Amniotic epithelial cell (primary cell): Measurements from ENCODE around the gene NPM1.
A peak's percentile ranks its signal among the peaks of the same experiment; 100 is the strongest.
"Not testable (repeated sequence)": the region's sequence is repeated elsewhere in the genome, so short reads cannot be mapped to it uniquely, and the experiment has no call there.

ENCODE experiments used
- DNase-seq: peaks from one replicate; pipeline ENCODE4 v3.0.0-alpha.2; 2010; ENCODE audit warnings: low read depth

Gene NPM1

DNA sequence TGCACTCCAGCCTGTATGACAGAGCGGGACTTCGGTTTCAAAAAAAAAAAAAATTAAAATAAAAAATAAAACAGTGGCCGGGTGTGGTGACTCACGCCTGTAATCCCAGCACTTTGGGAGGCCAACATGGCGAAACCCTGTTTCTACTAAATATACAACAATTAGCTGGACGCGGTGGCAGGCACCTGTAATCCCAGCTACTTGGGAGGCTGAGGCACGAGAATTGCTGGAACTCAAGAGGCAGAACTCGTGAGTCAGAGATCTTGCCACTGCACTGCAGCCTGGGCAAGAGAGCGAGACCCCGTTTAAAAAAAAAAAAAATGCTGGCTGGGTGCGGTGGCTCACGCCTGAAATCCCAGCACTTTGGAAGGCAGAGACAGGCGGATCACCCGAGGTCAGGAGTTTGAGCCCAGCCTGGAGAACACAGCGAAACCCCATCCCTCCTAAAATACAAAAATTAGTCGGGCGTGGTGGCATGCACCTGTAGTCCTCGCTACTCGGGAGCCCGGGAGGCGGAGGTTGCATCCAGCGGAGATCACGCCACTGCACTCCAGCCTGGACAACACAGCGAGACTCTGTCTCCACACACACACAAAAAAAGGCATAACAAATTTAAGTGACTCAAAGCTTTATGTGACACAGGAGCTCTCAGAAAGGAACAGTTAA is 1.5 kb upstream of the NPM1 start:
- no peak for DNase-seq

DNA sequence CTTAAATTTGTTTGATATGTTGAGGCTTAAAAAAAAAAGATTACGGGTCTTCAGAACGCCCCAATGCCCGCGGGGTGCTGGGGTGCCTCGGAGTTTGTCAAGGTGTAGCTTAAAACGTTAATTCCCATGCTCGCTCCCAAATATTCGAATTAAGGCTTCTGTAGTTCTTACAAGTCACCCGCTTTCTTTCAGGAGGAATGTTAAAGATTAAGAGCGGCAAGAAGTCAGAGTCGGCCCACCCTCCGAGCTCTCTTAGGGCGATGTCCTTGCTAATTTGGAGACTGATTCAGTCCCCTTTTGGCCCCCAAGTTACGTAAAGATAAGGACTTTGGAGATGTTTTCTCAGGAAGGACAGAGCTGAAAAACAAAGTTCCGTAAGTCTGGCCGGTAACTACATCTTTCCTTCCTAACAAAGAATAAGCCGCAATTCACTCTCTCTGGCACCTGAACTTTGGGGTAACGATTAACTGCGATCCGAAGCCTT is 746 bp upstream of the NPM1 start:
- no peak for DNase-seq

DNA sequence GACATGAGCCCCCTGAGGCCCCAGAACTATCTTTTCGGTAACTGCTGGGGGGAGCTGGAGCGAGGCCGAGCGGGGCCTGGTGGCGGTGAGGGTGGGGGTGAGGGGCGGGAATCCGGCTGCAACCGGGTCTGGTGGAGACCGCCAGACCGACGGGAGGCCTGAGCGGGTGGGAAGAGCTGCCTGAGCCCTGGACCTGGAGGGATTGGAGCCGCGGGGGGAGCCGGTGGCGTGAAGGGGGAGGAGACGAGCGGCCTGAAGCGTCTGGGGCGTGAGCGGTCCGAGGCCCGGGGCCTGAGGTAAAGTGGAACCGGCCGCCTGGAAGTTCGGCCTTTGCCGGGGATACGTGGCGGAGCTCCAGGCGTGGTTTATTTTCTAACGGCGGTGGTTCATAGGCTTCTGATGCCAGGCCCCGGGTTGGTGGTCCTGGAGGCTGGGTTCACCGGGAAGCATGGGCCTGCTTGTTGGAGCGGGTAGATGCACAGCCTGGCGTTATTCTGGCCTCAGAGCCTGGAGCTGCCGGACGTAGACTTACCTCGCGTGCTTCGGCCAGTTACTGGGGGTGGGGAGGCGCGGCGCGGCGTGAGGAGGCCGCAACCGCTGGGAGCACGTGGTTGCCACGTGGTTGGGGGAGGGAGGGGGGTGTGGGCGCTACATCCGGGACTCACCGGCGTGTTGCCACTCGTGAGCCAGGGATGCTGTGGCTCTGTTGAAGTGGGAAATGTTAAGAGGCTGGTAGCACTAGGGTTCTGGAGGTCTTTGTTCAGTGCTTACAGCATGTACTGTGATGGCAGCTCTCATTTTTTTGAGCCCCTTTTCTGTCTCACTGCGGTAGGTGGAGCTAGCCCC is 544 bp downstream of the NPM1 start:
- peak; percentile 73 for DNase-seq

- DNase-seq, result no peak
Observed at GRCh38 chr5:171388816-171389168, 1.1 kb downstream of the NPM1 start.

DNA sequence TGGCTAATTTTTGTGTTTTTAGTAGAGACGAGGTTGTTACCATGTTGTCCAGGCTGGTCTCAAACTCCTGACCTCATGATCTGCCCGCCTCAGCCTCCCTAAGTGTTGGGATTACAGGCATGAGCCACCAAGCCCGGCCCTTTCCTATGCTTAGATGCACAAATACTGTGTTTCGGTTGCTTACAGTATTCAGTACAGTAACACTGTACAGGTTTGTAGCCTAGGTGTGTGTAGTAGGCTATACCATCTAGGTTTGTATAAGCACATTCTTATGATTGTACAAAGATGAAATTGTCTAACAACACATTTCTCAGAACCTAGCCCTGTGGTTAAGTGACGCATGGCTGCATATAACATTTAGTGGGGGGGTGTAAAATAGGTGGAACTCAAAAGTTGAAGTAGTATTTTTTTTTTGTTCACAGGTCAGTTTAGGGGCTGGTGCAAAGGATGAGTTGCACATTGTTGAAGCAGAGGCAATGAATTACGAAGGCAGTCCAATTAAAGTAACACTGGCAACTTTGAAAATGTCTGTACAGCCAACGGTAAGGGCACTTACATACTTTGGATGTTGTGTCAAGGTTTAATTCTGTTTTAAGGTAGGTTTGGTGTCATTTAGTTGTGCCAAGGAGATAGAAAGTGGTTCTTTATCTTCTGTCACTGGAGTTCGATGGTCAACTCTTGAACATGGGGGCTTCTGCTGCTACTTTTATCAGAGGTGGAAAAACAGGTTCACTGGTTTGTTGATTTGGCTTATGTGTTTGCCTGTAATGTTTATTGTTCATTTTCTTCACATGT is 3.4 kb downstream of the NPM1 start:
- DNase-seq, result peak; percentile 31

DNA sequence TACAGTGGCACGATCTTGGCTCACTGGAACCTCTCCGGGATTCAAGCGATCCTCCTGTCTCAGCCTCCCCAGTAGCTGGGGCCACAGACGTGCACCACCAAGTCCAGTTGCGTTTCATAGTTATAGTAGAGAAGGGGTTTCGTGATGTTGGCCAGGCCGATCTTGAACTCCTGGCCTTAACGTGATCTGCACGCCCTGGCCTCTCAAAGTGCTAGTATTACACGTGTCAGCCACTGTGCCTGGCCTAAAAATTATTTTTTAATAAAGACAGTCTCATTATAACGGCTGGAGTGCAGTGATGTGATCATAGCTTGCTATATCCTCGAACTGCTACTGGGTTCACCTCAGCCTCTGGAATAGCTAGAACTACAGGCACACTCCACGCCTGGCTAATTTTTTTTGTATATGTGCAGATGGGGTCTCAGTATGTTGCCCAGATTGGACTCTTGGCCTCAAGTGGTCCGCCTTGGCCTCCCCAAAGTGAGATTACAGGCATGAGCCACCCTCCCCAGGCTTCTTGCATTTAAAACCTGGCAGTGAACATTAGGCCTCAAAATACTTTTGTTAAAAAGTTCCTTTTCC is 4.4 kb downstream of the NPM1 start:
- DNase-seq, result no peak

- no peak for DNase-seq
Observed at GRCh38 chr5:171392585-171393159, 5.0 kb downstream of the NPM1 start.

DNA sequence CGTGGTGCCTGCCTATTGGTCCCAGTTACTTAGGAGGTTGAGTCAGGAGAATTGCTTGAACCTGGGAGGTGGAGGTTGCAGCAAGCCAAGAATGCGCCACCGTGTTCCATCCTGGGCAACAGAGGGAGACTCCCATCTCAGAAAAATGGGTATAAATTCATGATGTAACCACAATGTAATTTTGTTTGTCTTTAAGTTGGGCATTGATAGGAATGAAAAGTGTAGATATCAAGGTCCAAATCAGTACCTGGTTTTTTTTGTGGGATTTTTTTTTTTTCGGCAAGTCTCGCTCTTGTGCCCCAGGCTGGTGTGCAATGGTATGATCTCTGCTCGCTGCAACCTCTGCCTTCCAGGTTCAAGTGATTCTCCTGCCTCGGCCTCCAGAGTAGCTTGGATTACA is 7.4 kb downstream of the NPM1 start:
- no peak for DNase-seq

GRCh38 chr5:171396583-171396982 is 8.9 kb downstream of the NPM1 start:
- DNase-seq, result not testable (repeated sequence)

DNA sequence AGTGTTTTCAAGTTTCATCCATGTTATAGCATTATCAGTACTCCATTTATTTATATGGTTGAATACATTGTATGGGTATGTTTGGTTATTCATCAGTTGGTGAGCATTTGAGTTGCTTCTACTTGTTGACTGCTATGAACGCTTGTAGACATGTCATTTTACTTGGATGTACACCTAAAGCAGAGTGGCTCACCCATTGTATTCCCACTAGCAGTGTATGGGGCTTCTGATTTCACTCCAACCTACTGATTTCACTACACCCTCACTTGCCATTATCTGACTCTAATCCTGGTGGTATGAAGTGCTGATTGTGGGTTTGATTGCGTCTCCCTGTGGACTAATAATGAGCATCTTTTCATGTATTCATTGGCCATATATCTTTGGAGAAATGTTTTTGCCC is 9.5 kb downstream of the NPM1 start:
- no peak for DNase-seq

- no peak for DNase-seq
Observed at GRCh38 chr5:171397599-171397998, 9.9 kb downstream of the NPM1 start.

DNA sequence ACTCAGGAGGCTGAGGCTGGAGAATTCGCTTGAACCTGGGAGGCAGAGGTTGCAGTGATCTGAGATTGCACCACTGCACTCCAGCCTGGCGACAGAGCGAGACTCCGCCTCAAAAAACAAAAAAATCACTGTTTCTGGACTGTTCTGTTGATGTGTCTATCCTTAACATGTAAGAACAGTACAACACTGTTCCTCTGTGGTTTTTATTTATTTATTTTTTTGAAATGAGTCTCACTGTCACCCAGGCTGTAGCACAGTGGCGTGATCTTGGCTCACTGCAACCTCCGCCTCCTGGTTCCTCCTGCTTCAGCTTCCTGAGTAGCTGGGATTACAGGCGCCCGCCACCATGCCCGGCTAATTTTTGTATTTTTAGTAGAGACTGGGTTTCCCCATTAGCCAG is 11.0 kb downstream of the NPM1 start:
- not testable (repeated sequence) for DNase-seq

DNA sequence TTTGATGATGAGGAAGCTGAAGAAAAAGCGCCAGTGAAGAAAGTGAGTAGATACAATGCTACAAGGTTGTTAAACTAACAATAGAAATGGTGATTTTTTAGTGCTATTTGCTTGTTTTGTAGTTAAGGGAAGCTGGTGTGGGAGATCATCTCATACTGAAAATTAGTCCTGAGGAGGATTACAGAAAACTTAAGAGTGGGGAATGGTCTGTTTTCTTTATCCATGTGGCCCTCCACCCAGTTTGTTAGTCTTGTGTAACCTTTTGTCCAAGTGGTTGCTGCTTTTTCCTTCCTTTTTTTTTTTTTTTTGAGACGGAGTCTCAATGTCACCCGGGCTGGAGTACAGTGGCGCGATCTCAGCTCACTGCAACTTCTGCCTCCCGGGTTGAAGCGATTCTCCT is 12.5 kb downstream of the NPM1 start:
- no peak for DNase-seq

- DNase-seq, result no peak
Observed at GRCh38 chr5:171401167-171401947, 13.7 kb downstream of the NPM1 start.

GRCh38 chr5:171402751-171403150 is 15.1 kb downstream of the NPM1 start:
- DNase-seq, result not testable (repeated sequence)

DNA sequence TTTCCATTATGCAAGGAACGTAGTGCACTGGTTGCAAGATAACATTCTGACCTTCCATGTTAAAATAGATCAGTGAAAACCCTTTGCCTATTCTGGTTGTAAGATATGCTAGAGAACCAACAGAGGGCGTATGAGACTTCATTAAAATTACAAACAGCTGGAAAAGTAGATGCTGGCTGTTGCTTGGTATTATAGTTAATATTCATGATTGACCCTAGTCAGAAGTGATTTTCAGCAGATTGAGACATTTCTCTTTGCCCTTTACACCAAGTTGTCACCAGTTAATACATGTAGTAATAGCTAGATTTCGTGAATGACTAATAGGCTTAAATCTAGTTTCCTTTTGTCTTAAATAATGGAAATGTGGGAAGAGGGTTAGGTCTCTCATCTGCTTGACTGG is 18.0 kb downstream of the NPM1 start:
- DNase-seq, result peak; percentile 41

- no peak for DNase-seq
Observed at GRCh38 chr5:171407234-171407633, 19.6 kb downstream of the NPM1 start.

DNA sequence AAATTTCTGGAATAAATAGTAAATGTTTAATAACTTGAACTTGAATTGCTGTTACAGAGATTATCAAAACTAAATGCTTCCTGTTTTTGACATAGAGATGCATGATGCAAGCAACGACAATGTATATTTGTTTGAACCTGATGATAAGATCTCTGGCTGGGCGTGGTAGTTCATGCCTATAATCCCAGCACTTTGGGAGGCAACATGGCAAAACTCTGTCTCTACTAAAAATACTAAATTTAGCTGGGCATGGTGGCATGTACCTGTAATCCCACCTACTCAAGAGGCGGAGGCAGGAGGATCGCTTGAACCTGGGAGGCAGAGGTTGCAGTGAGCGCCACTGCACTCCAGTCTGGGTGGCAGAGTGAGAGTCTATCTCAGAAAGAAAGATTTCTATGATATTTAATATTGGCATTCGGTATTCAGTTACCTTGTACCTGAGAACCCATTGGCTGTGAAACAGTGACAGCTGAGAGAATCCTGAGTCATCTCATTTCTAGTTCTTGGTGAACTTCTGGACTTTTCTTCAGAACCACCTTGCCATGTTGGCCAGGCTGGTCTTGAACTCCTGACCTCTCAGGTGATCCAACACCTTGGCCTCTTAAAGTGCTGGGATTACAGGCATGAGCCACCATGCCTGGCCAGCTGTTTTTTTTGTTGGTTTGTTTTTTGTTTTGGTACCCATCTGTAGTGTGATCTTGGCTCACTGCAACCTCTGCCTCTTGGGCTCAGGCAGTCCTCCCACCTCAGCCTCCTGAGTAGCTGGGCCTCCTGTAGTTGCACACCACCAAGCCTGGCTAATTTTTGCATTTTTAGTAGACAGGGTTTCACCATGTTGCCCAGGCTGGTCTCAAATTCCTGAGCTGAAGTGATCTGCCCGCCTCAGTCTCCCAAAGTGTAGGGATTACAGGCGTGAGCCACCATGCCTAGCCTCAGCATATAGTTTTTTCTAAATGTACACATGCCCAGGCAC is 21.8 kb downstream of the NPM1 start:
- no peak for DNase-seq

GRCh38 chr5:171410181-171410580 is 22.5 kb downstream of the NPM1 start:
- peak; percentile 27 for DNase-seq

- DNase-seq, result no peak
Observed at GRCh38 chr5:171412186-171412585, 24.5 kb downstream of the NPM1 start.
